SH-SY5Y (cell line): Measurements from ENCODE around the gene SMAD3.

Experiments
- GATA2 ChIP-seq: IDR thresholded peaks from 2 replicates; pipeline ENCODE4 v1.6.1; 2011; ENCODE audit warnings: mild to moderate bottlenecking, low read depth, low read length
- GATA3 ChIP-seq: IDR thresholded peaks from 2 replicates; pipeline ENCODE4 v1.6.1; 2011; ENCODE audit warnings: low read depth, mild to moderate bottlenecking, low read length, moderate library complexity

SMAD3 gene

DNA sequence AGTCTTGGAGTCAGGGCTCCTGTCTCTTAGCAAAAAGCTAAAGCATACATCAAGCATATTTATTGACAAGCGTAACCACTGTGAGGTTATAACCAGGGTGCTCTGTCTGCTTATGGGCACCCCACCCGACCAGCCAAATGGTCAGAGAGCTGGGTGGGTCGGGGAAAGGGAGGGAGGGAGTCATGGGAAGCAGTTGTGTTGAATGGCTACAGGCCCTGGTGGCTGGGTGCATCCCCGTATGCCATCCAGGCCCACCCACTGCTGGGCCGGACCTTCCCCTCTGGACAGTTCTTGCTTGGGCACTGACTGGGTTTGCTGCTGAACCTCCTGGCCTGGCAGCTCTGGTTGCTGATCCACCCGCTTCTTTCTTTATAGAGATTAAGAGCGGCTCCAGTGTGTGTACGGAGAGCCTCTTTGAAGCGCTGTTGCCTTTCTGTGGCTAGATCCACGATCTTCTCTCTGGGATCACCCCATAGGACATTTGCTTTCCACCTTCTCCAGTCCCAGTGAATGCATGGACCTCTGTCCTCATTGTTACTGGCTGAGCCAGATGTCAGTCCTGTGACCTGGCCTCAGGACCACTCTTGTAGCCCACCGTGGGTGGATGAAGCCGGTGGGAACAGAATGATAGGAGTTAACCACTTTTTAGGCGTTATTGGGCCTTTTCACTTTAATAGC, 59.6 kb downstream of the SMAD3 start:
- TF ChIP-seq GATA3, result no peak
- TF ChIP-seq GATA2, result no peak

DNA sequence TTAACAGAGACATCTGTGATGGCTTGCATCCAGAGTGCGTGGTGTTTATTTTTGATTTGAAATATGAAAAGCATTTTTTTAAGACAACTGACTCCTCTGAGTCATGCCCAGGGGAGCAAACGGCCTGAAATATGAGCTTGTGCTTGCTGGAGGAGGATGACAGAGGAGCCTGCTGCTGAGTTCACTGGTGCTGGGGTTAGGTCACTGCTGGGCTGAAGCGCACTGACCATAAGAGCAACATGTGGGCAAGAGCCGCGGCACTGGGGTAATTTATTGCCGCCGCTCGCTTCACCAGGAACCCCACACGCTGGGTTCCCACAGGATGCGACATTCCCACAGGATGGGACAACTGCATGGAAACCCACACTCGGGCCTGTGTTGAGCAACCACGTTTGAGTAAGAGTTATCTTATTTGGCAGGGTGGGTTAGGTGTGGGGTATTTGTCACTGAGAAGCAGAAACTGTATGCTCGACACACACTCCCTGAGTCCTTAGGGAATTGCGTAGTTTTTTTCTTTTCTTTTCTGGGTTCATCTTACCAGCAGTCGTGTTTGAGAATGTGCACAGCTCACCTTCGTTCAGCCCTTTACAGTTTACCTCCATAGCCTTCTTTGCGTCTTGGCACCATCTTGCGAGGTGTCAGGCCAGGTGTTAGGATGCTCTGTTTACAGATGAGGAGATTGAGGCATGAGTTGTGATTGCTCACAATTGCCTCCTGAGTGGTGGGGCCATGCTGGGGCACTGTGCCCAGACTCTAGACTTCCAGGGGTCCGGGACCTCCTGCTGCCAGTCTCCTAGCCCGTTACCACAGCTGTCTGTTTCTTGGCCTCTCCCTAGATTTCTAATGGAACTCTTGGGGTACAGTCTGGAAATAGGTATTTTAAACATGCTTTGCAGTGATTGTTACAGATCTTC, 60.4 kb downstream of the SMAD3 start:
- no peak for TF ChIP-seq GATA2
- TF ChIP-seq GATA3, result no peak

DNA sequence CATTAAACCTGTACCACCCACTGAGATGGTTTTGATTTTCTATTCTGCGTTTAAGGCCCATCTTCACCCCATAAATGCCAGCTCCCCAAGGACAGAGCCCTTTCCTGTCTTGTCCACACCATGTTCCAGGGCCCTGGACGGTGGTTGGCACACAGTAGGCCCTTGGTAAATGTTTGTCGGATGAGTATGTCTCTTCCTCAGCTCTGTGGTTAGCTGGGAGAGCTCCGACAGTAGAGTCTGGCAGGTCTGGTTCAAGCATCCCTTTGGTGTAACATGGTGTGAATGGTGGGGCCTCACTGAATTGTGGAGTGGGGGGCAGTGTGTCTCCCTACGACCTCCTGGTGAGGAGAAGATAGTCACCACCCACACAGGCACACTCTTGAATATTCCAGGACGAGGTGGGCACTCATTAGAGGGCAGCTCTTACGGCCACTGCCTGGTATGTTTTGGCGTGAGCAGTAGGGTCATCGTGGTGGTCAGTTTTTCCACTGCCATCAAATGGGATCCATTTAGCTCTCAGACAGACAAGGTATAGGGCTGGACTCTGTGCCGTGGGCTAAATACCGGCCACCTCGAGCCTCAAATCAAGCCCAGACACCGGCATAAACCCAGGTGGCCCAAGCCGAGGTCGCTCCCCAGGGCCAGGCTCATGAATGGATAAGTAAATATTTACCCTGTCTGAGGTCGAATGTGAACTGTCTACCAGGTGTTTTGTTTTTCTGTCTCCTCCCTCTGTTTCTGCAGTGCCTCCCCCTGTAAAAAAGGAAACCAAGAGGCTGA, 61.3 kb downstream of the SMAD3 start:
- TF ChIP-seq GATA3 (no peak), GATA2 (no peak)

DNA sequence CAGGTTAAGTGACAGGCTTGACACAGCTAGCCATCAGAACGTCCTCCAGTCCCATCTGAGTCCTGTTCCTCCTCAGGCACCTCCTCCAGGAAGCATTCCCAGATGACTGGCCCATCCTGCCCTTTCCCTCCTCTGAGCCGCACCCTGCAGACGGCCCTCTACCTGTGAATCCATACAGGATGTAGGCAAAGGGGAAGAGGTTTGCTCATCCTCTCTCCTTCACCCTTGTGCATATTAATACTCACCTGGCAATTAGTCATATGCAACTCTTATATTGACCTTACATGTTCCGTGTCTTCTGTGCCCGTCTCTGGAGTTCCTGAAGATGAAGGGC, 61.9 kb downstream of the SMAD3 start:
- TF ChIP-seq GATA2 (no peak), GATA3 (no peak)

DNA sequence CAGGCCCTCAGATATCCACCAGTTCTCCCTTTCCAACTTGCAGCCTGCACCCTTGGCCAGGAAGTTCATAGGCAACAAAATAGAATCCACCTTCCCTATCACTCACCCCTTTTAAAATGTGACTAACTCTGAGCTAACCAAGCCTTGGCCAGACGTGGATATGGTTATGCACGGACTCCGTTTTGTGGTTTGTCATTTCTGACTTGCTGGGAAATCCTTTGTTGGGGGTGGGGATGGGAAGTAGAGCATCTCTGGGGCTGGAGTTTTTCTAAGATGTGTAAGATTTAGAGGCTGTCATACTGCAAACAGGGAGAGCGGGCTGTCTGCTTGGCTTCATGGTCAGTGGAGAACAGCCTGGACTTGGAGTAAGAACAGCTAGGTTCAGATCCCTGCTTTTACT, 62.6 kb downstream of the SMAD3 start:
- TF ChIP-seq GATA2, result no peak
- TF ChIP-seq GATA3, result no peak

DNA sequence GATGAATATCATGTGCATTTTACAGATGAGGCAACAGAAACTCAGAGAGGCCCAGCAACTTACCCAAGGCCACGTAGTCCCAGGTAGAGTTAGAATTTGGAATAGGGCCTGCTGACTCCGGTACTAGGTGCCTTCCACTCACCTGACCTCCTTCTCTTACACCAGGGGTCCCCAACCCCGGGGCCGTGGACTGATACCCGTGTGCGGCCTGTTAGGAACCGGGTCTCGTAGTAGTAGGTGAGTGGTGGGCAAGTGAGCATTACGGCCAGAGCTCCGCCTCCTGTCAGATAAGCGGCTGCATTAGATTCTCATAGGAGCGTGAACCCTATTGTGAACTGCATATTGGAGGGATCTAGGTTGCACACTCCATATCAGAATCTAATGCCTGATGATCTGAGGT, 64.8 kb downstream of the SMAD3 start:
- TF ChIP-seq GATA3, result no peak
- TF ChIP-seq GATA2, result no peak

DNA sequence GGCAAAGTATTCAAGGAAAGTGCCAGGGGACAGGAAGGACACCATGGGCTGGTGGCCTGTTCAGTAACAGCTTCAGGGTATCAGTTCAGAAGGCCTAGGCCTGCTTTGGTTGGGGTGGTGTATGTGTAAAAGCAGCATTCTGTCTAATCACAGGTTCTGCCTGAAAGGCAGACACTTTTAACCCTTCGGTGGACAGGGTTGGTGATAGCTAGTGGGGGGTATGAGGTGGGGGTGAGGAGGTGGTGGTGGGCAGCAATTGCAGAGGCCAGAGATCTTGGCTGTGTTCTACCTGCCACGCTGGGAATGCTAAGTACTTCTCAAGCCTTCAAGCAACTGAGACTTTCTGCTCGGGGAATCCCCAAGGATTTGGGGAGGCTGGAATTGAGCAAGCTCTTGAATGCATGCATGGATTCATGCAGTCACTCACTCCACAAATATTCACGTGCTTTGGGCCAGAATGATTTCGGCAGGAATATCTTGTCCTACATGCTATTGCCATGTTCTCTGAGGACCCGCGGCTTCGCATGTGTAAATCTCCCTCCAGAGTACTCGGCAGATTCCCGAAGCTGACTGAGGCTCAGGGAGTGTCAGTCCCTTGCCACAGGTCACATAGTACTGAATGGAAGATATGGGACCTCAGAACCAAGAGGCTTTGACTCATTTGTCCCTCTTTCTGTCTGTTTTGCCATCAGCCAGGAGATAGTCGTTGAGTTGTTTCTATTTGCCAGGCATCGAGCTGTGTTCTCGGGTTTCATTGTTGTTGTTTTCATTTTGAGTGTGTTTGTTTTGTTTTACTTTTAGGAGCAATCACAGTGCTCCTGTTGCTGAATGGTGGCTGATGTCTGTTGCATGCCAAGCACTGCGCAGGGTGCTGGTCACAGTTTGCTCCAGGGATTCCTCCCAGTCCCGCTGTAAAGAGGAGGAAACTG, 65.5 kb downstream of the SMAD3 start:
- TF ChIP-seq GATA2 (no peak), GATA3 (no peak)

DNA sequence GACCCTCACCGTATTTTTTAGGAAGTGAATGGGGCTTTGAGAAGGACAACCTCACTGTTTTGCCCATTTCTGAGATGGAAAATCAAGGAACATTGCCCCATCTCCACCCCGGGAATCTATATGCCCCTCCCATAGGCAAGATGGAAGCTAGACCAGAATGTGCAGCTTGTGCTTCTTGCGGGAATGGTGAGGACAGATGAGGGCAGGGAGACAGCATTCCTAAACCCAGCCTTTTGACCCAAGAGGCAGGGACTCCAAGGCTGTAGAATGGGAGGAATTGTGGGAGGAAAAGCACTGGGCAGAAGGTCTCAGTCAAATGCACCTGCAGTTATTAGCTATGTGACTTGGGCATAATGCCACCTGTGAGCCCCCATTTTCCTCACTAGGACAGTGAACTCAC, 66.9 kb downstream of the SMAD3 start:
- TF ChIP-seq GATA2, result no peak
- TF ChIP-seq GATA3, result no peak

DNA sequence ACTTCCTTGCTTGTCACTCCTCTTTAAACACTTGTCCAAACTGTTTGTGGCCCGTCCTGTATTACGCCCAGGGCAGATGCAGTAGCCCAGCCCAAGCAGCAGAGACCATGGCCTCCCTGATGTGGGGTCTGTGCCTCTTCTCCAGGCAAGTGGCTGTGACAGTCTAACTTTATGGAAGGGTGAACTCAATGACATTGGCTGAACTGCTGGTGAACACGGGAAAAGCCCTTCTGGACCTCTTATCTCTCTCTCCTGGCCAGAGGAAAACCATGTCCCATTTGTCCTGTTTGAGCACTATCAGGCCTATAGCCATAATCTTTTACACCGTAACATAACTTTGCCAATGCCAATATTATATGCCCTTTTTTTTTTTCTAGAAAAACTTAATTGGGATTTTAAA, 67.6 kb downstream of the SMAD3 start:
- TF ChIP-seq GATA2 (no peak), GATA3 (no peak)

DNA sequence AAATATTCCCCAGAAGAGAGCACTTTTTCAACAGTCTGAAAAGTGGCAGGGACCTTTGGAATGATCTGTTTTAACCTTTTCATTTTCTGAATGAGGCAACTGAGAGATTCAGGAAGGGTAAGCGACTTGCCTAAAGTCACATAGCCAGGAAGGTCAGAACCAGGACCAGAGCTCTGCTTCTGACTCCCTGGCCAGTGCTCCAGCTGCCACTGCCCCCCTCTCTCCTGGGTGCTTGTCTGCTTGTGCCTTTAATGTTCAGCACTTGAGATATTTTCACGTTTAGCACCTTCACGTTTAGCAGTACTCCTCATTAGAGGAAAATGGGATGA, 68.3 kb downstream of the SMAD3 start:
- TF ChIP-seq GATA3 (no peak), GATA2 (no peak)

DNA sequence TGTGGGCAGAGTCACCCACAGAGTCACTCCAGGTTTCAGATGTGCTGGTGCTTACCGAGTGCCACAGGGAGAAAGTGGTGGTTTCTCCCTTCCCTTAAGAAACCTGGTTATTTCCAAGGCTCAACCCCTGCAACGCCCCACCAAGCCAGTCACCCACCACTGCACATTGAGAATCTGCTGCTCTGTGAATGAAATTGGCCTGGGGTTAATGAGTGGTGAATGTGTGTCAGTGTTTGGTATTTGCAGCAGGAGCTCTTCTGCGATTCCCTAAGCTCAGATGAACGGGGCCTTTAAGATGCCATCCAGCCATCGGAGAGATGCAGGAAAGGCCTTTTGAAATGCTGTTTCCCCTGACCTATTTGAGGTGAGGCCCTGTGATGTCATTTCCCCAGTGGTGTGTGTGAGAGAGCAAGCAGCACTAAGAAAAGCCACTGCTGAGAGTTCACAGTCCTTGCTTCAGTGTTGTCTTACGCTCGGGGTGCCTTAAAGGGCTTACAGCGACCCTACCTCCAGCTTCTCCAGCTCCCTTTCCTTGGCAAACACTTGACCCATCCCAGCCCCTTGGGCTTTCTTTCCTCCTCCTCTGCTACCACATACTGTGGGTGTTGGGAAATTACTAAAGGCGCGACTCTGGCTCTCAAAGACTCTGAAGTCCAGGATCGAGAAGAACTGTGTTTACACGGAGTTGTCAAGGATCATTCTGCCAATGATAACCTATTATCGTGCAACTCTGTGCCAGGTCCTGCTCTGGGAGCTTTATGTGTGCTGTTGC, 68.9 kb downstream of the SMAD3 start:
- TF ChIP-seq GATA3, result no peak
- TF ChIP-seq GATA2, result no peak

DNA sequence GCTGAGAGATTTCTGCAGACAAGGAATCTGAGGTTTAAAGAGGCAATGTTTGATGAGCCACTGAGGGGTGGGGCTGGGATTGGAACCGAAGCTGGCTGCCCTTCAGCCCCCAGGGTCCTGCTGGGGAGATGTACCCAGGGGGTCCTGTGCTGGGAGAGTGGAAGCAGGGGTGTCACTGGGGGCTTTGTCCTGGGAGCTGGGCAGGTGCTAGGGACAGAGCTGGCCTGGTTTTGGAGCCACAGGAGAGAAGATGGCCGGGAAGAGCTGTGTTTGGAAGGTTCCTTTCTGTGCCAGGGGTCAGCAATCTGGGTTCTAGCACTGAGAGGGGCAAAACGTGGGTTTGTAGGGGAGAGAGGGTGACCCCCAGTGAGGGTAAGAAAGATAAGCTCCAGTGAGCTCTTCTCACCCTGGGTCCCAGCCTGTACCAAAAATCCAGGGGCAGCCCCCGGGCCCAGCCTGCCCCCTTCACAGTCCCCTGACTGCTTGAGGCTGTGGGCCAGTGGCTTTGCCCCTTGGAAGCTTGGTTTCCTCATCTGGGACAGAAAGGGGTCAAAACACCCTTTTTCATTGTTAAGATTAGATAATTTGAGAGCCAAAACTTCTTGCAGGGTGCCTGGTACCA, 69.6 kb downstream of the SMAD3 start:
- TF ChIP-seq GATA2, result no peak
- TF ChIP-seq GATA3, result no peak
